ENCODE measurements around the gene PPP1R7.

Gene PPP1R7

DNA sequence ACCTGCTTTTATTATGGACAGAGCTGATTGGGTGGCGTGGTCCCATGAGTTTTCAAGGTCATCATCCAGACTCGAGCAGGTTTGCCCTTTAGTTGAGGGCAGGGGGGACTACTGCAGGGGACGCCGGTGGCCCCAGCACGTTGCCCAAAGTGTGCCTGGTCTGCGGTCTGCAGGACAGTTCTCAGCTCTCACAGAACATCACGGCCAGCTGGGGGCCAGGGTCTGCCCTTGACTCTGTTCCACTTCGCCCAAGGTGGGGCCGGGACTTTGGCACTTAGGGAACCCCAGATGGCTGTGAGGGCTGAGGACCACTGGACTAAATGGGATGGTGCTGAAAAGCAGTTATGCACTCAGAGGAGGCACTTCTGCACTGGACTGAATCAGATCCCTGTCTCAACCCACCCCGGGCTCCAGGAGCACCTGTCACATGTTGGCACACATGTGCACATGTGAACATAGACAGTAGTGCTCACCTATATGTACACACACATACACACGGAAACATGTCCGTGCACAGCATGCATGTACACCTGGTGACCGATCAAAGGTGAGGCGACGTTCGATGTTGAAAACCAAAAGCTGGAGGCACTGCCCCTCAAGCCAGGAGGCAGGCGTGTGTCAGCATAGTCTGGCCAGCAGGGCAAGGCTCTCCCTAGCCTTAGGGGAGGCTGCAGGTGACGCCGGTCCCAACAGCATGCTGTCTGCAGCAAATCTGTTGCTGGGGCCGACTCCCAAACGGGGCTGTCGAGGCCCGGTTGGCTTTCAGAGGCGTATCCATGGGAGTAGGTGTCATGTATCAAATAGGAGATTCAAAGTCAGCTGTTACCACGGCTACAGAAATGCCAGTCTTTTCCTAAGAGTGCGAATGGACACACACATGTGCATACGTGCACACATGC lies 48.4 kb downstream of the PPP1R7 start:
- no peak for DNase-seq

DNA sequence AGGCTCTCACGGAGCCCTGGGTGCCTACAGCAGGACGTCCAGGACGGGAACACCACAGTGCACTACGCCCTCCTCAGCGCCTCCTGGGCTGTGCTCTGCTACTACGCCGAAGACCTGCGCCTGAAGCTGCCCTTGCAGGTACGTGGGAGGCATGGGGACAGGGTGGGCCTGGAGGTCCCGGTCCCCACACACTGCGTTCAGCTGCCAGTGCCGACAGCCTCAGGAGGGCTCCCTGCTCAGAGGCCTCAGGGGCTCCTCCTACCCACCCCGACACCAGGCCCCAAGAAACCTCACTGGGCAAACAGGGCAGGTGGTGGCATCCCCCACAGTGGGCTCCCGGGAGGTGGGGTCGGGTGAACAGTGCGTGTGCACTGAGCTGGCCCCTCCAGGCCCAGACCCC lies 49.0 kb downstream of the PPP1R7 start:
- DNase-seq = no peak

DNA sequence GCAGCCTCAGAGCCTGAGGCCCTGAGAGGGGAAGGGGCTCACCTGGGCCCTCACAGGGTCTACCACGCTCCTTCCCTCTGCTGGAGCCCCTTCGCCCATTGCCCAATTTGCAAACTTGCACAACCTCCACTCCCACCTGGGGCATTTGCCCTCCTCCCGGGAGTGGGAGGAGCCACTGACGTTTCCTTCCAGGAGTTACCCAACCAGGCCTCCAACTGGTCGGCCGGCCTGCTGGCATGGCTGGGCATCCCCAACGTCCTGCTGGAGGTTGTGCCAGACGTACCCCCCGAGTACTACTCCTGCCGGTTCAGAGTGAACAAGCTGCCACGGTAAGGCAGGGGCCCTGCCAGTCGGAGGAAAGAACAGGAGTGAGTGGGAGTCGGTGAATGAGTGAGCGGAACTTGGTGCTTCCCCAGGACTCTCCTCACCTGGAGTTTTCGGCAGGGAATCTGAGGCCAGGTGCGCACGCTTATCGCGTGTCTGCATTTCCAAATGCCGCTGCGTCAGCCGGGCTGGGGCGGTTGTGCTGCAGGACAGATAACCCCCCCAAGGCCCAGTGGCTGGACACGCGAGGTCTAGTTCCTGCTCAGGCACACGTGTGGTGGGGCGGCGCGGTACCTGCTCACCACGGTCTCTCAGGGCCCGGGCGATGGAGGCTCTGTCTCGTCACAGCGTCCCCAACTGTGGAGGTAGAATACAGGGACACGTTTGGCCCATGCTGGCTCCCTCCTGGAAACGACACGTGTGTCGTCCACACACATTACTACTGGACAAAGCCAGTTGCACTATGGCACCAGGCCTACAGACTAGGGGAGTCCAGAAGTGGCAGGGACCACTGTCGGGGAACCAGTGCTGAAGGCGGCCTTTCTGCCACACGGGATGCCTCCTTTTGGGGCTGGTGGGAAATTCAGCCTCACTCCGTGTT lies 49.9 kb downstream of the PPP1R7 start:
- no peak for DNase-seq

DNA sequence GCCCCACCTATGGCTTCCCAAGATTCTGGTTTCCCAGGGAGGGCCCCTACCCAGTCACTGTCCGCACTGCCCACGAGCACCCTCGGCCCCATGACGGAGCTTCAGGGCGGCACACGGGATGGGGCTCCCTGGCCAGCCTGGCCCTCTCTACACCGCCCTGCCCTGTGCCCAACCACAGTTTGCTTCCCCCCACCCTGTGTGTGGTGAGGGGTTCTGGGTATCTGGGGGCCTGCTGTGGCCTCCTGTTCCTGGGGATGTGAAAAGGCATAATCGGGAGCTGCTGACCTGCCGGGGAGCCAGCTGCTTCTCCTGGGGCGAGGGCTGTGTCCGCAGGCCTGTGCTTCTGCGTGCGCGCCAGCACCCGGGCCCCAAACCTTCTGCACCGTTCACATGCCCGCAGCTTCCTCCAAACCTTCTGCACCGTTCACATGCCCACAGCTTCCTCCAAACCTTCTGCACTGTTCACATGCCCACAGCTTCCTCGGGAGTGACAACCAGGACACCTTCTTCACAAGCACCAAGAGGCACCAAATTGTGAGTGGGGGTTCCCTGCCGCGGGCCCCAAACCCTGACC lies 50.6 kb downstream of the PPP1R7 start:
- no peak for DNase-seq

DNA sequence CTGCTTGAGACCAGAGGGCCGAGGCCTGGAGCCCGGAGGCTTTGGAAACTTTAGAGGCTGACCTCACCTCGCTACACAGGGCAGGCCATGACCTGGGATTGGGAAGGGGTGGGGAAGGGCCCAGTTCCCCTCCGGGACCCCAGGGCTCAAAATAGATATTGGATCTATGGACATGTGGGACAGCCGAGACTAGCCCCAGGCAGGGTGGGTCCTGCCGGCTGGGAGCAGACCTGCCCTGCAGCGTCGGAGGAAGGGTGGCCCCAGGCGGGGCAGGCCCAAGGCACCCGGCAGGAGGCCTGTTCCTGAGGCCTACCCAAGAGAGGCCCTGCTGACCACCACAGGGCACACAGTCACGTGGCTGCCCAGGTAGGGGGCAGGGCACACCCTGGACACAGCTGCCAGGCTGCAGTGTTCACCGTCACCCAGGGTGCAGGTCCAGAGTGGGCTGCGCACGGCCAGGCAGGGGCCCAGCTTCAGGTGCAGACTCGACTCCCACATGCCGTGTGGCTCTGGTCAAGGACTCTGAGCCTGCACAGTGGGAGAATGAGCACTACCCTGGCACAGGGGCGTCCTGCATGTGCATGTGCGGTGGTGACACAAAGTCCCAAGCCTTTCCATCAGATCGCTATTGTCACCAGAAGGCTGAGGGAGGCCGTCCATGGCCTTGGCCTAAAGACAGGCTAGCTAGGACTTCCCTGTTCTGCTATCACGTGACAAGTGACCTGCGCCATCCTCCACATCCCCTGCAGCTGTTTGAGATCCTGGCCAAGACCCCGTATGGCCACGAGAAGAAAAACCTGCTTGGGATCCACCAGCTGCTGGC lies 51.4 kb downstream of the PPP1R7 start:
- no peak for DNase-seq

DNA sequence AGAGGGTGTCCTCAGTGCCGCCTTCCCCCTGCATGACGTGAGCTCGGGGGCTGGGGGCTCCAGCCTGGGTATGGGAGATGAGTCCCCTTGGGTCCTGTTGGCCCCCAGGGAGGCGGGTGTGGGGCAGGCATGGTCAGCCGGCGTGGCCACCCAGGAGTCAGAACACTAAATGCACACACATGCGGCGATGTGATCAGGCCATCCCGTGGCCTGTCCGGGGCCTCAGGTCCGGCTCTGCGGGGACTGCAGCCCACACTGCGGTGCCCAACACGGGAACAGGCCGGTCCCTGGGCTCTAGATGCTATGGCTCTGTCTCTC lies 52.0 kb downstream of the PPP1R7 start:
- no peak for DNase-seq

DNA sequence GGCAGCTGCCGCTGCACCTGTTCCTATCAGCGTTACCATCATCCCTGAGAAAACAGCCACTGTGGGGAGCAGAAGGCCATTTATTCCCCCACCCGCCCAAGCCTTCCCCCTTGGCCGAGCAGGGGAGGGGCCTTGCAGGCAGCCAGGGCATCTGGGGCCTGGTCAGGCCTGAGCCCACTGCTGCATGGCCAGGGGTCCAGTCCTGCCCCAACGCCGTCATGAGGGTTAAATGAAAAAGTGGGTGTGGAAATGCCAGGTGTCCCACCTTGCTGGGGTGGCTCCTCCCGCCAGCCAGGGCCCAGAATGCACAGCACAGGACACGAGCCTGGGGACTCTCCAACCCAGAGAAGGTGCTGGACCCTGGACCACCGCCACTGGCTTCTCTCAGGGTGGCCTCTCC lies 52.4 kb downstream of the PPP1R7 start:
- DNase-seq = no peak

DNA sequence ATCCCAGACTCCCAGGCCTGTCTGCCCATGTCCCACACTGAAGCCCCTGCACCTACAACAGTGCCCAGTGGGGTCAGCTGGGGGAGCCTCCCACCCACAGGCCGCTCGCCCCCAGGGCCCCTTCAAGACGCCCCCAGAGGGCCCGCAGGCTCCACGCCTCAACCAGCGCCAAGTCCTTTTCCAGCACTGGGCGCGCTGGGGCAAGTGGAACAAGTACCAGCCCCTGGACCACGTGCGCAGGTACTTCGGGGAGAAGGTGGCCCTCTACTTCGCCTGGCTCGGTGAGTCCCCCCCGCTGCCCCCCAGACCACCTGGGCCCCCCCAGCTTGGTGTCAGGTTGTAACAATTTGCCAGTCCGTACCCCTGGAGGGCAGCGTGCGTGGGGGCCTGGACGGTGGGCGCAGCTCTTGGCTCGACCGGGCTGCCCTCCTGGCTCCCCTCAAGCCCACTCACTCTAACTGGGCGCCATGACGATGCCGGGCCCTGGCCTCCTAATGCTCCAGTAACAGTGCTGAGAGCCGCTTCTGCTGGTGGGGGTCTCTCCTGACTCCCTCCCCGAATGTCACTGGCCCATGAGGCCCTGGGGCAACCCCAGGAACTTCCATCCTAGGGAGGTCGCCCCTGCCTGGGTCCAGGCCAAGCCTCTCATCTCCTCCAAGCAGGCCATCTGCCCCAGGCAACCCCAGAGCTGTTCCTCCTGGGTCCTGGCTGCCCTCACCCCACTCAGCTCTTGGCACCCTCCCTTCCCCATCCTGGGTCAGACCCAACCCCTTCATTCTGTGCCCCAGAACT lies 53.1 kb downstream of the PPP1R7 start:
- DNase-seq = no peak

DNA sequence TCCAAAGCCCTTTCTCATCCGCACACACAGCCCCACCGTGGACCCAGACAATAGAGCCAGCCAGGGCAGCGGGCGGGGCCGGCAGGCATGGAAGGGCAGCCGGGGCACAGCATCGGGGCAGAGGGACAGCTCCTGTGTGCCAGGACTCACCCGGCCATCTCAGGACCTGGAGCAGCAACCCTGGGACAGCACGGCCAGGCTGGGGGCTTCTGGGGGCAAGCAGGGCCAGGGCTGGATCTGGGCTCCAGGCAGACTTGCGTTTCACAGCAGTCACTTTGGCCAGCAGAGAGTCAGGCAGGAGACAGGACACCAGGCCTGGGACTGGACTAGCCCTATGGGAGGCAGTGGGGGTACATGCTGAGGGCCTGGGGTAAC lies 53.7 kb downstream of the PPP1R7 start:
- no peak for DNase-seq

DNA sequence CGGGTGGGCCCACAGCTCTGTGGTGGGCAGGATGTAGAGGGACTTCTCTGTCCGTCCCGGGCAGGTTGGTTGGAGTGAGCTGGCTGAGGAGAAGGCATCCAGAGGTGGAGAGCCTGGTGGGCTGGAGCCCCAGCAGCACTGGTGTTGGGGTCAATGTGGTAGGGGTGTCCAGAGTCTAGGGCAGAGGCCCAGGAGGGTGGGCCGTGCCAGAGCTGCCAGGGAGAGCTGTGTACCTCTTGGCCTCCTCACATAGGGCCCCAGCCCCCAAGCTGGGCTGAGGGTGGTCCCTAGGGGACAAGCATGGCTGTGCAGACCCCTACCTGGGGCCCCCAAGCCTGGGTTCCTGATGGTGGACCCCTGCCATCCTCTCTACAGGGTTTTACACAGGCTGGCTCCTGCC lies 54.2 kb downstream of the PPP1R7 start:
- DNase-seq = no peak

DNA sequence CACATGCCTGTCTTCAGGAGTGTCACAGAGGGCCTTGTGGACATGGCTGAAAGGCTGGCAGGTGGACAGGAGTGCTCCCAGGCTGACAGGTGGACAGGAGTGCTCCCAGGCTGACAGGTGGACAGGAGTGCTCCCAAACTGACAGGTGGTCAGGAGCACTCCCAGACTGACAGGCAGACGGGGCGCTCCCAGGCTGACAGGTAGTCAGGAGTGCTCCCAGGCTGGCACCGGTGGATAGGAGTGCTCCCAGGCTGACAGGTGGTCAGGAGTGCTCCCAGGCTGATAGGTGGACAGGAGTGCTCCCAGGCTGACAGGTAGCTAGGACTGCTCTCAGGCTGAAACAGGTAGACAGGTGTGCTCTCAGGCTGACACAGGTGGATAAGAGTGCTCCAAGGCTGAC lies 54.8 kb downstream of the PPP1R7 start:
- no peak for DNase-seq

DNA sequence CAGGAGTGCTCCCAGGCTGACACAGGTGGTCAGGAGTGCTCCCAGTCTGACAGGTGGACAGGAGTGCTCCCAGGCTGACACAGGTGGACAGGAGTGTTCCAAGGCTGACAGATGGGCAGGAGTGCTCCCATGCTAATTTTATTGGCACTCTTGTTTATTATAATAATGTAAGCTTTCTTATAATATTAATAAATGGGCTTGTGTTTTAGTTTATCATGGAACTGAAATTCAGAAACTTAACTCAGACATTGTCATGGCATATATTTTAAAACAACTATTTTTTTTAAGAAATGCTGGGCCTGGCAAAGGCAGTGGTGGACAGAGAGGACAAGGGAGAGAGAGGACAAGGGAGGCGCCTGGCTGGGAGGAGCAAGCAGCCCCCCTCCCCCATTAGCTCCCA lies 56.9 kb downstream of the PPP1R7 start:
- no peak for DNase-seq

DNA sequence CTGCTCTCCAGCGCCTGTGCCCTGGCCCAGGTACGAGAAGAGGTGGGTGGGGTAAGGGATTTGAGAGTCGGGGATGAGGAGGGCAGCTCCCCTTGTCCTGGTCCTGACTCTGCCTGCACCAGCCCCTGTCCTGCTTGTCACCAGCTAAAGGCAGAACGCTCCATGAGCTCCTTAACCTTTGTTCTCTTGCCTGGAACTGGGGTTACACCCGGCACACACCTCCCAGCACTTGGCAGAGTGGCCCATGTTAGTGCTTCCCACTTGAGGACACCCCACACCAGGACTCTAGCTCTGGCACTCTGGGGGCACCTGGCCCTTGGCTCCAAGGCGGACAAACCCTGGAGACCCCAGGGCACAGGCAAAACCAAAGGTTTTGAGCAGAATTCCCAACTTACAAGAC lies 57.4 kb downstream of the PPP1R7 start:
- DNase-seq = no peak

DNA sequence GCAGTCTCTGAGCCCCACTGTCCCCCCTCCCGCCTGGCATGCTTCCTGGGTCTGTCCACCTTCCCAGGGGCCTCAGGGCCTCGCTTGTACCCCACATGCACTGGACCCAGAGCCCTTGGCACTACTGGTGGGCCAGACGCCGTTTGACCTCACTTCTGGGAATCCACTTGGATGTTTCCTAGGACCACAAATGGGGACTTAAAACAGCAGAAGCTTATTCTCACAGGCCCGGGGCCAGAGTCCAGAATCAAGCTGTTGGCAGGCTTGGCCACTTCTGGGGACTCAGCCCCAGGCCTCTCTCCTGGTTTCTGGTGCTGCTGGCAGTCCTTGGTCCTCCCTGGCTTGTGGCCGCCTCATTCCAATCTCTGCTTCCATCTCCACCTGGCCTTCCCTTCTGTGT lies 57.8 kb downstream of the PPP1R7 start:
- DNase-seq = no peak

DNA sequence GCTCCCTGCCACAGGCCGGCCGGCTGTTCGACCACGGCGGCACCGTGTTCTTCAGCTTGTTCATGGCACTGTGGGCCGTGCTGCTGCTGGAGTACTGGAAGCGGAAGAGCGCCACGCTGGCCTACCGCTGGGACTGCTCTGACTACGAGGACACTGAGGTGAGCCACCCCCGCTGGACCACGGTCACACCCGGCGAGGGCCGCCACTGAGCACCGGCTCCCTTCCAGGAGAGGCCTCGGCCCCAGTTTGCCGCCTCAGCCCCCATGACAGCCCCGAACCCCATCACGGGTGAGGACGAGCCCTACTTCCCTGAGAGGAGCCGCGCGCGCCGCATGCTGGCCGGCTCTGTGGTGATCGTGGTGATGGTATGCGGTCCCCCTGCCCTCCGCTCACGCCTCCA lies 59.0 kb downstream of the PPP1R7 start:
- DNase-seq = no peak

DNA sequence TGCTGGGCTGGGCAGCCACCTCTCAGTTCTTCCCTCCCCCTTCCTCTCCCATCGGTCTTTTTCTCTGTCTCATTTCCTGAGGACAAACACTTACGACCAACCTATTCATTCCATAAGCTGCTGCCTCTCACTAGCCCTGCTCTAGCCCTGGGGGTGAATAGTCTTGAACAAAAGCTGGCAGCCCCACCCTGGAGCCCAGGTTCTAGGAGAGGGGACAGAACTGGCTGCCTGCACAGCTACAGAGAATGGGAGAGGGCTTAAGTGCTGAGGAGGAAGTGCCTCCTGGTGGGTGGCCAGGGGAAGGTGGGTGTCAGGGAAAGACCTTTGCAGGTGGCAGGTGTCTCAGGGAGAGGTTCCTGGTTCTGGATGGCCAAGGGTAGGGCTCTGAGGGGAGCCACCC lies 61.0 kb downstream of the PPP1R7 start:
- DNase-seq = no peak

DNA sequence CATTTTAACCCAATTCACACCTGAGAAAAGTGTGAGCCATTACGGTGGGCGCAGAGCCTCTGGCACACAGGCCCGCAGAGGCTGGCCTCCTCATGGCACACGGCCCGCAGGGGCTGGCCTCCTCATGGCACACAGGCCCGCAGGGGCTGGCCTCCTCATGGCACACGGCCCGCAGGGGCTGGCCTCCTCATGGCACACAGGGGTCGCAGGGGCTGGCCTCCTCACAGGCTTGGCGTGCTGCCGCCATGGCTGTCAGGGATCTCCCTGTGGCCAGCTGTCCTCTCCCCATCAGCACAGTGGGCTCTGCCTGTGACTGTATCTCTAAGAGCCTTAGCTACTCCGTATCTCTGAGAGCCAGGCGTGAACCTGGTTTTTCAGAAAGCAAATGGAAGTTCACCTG lies 62.8 kb downstream of the PPP1R7 start:
- DNase-seq = no peak

DNA sequence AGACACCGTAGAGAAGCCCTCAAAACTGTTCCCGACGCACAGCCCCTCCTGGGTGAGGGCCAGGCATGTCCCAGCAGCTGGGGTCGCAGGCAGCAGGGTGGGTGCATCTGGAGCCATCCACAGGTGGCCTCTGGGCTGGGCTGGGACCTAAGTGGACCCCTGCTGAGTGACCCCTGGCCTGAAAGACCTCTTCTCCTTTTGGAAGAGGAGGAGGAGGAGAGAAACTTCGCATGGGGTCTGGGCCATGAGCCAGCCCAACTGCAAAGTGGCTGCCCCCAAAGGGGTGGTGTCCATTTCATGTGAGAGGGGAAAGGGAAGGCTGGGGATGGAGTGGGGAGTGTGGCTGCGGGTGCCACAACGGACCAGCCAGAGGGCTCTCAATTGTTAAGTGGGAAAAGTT lies 63.3 kb downstream of the PPP1R7 start:
- no peak for DNase-seq

DNA sequence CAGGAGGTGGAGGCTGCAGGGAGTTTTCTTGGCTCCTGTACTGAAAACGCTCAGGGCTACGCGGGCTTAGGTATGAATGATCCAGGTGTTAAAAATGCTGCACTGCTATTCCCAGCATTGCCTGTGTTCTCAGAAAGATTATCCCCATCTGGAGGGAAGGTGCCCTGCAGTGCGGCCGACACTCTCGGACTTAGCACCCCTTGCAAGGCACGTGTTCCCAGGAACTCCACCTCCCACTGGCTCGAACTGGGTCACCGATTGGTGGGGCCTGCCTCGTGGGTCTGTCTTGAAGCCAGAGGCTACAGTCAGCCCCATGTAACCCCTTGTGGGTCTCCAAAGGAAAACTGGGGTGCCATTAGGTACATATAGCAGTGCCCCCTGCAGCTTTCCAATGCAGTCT lies 63.9 kb downstream of the PPP1R7 start:
- no peak for DNase-seq

DNA sequence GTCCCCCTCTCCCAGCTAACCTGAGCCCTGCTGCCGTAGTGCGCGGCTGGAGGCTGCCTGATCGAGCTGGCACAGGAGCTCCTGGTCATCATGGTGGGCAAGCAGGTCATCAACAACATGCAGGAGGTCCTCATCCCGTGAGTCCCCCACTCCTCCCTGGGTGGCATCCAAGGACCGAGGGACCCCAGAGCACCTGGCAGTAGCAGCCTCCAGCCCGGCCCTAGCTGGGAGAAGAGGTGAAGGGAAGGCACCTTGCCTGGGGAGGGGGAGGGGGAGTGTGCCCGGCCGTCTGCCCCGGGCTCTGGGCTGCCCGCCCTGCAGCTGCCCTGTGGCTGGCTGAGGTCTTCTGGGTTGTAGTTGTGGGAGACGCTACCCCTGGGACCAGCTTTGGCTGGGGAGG lies 64.5 kb downstream of the PPP1R7 start:
- no peak for DNase-seq

DNA sequence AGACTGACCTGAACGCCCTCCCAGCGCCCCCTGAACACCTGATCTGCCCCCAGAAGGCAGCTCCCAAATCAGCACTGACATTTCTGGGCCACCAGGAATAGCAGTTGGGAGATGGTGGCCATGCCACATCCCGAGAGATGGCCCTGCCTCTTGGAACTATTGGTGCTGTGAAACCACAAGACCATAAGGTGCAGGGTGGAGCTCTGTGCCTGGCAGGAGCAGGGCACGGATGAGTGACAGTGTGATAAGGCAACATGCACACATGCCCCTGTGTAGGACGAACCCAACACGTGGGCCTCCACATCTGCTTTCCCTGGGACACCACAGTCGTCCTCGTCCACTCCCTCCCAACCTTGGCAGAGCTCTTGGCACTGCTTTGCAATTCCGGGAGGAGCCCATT lies 65.2 kb downstream of the PPP1R7 start:
- DNase-seq = no peak

DNA sequence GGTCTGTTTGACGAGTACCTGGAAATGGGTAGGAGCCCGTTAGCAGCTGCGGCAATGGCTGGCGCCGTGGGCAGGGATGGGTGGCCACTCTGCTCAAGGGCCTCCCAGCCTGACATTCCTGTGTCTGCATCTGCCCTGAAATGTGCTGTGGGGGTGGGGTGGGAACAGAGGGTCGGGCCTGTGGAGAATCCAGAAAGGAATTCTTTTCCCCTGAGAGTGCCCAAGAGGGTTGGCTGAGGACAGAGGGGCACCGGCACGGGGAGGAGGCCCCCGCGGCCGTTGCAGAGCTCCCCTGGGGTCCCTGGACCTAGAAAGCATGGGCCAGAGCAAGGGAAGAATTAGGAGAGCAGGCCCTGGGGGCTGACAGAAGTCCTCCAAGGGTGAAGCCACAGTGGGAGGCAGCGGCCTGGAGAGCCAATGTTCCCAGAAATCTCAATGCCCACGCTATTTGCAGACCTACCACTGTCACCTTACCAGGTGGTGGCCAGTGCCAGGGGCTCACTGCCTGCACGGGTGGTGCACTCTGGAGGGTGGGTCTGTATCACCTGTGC lies 66.0 kb downstream of the PPP1R7 start:
- no peak for DNase-seq
